Activated effector memory CD4-positive, alpha-beta T cell treated with anti-CD3 and anti-CD28 coated beads, Interleukin-2, amount 50 U/mL, for 16 hours (primary cell): Measurements from ENCODE around the gene PRICKLE2.

Experiments
- DNase-seq: peaks from one replicate; pipeline ENCODE4 v3.0.0-alpha.2; 2020

Gene PRICKLE2

GRCh38 chr3:64152676-64153466 lies 72.4 kb downstream of the PRICKLE2 start:
- no peak for DNase-seq

GRCh38 chr3:64152086-64152485 lies 73.2 kb downstream of the PRICKLE2 start:
- no peak for DNase-seq

DNA sequence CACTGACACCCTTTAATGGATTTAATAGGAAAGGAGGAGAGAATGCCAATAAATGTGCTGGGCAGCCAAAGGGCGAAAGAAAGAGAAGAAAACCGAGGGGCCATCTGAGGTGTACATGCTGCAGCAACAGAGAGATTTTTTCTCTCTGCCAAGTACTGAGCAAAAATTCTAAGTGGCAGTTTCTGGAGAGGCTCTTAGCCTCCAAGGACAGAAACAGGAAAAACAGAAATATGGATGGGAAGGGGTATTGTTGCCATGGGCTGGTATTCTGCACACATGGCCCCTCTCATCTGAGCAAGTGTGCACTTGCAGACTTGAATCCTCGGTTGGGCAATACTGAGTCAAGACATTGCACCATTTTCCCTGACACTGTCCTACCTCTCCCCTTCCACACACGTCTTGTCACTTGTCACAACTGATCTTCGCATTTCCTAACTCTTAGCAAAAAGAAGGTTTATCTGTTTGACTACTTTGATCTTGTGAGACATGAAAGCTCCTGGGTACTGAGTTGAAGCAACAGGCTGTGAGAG lies 73.9 kb downstream of the PRICKLE2 start:
- no peak for DNase-seq

DNA sequence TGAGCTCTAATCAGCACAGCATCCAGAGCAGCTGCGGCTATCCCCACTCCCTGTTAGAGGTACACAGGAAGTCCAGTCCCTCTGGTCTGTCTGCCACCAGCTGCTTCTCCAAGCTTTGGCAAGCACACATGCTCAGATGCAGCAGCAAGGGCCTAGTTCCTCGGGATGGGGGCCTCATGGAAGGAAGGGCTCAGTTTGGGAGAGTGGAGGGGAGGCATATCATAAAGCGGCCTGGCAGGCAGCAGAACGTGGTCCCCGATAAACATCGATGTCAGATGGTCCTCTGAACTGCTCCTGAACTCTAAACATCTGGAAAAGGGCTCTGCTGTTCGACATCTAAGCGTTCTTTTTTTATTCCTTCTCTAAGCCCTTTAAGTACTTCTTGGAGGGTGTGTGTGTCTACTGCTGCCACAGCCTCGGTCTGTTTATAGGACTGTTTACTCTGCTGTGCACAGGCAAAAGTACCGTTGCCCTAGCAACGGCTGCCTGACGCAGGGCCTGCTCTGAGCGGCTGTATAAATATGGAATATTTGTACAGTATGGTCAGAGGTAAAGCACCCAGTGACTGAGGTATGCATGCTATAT lies 74.6 kb downstream of the PRICKLE2 start:
- no peak for DNase-seq

DNA sequence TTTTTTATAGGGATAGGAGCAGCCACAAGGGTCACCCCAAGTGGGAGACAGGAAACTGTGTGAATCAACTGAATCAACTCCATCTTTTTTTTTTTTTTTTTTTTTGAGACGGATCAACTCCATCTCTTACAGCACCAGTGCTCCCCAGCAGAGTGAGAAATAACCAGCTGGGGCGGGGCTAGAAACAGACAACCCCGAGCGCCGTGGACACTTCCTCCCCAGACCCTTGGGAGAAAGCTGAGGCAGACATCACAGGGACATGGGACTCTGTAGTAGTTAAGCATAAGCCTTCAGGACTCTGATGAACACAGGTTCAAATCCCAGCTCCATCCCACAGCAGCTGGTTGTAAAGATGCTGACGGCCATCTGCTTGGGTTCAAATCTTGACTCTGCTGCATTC lies 75.4 kb downstream of the PRICKLE2 start:
- no peak for DNase-seq

DNA sequence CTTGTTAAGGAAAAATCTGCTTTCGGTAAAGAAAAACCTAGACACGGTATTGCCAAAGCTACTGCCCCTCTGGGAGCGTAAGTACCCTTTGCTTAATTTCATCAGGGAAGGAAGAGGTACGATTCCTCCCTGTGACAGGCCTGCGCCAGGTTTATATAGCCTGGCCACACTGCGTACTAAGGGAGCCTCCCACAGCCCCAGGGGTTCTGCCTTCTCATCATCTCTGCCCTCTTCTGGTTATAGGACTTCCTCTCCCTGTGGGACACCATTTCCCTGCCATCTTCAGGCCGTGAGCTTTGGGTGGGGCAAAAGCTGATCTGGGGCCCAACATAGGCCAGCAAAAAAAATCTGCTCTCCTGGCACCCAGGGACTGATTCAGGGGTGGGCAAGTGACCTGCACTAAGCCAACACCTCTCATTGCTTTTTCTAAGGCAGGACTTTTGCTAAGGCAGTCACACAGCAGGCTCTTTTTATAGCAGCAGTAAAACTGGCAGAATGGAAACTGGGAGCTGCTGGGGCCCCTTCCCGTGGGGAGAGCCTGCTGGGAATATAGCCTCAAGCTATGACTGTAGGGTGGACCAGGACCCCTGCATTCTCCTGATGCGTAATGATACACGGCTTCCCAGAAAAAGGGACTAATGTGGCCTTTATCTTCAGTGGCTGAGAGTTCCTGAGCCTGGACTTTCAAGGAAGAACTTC lies 76.2 kb downstream of the PRICKLE2 start:
- DNase-seq, result no peak

GRCh38 chr3:64147211-64147610 lies 78.1 kb downstream of the PRICKLE2 start:
- DNase-seq, result no peak

DNA sequence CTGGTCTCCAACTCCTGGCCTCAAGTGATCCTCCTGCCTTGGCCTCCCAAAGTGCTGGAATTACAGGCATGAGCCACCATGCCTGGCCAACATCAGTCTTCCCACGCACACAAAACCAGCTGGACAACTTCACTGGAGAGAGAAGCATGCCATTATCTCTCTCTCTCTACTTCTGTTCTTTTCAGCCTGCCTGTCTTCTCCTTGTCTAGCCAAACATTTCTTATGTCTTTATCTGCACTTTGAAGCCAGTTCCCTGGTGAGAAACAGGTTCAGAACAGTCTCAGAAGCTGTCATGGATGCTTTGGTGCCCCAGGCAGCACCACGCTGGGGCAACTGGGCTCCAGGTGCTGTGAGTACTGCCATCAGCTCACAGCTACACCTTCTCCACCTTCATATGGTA lies 79.8 kb downstream of the PRICKLE2 start:
- no peak for DNase-seq

GRCh38 chr3:64144241-64144900 lies 80.9 kb downstream of the PRICKLE2 start:
- no peak for DNase-seq

DNA sequence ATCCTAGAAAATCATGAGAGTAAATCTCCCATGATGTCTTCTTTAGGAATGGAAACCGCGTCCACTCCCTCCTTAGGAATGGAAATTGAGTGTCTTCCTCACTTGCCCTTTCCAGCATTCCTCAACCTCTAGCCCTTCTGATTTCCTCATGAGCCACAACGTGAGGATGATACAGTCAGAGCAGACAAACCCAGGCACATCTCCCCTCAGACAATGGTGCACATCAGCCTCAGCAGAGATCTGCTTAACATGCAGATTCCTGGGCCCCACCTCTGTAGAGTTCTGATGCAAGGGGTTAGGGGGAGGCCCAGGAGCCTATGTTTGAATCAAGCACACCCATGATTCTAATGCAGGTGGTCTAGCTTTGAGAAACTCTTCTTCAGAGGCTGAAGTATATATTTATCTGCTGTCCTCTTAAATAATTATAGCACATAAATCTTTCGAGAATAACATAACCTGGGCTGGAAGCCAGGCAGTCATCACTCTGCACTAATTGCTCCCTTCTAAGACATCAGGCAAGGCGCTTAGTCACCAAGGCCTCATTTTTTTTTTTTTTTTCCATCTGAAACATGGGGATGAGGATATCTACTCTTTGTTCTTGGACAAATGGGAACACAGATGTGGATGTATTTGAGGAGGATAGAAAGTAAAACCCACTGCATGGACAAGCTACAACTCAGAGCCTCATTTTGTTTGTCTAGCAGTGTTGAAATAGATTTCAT lies 81.7 kb downstream of the PRICKLE2 start:
- DNase-seq, result no peak

GRCh38 chr3:64141476-64141875 lies 83.8 kb downstream of the PRICKLE2 start:
- no peak for DNase-seq

GRCh38 chr3:64140651-64141050 lies 84.6 kb downstream of the PRICKLE2 start:
- DNase-seq, result no peak

DNA sequence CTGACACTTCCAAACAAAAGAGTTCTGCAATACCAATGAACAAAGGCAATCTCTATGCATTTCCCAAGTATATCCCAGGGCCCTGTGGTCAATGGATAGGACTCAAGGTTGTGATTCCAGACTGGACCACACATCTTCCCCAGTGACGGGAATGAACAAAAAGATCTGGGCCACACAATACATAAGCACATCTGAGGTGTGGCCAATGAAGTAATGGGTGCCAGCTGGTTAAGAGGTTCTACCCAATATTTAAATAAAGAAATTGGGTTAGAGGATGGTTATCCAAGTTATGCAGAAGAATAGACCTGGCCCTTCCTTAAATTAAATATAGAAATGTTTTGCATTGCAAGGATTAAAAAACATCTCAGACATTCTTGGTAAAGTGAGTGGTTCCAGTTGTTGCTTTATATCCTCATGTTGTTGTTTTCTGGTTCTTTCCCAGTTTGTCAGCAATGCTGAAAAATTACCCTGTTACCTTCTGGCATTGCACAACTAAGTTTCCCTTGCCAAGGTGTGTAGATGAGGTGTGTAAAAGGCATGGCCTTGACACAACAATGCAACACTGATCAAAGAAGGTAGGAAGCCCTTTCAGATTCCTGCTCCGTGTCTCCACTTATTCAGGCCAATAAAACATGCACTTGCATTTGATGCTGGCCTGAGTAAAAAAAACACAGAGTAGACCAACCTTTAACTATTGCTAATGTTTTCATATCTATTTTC lies 86.5 kb downstream of the PRICKLE2 start:
- DNase-seq, result no peak

DNA sequence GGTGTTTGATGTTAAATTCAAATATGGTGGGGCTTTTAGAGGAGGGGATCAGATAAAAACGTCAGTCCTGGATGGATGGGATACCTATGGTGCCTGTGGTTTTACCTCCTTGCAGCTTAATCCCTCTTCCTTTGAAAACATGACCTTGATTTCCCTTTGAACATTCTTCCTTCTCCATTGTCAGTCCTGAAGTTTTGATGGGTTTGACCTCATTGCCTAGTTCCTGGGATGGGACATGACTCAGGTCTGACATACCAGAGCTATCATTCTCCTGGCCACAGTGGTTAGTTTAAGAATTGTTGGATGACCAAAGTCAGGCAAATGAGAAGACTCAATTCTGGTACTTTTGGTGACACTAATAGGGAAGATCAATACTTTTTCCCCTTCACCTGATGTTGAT lies 87.2 kb downstream of the PRICKLE2 start:
- no peak for DNase-seq

- no peak for DNase-seq
Measured at GRCh38 chr3:64134882-64135281, 90.4 kb downstream of the PRICKLE2 start.

DNA sequence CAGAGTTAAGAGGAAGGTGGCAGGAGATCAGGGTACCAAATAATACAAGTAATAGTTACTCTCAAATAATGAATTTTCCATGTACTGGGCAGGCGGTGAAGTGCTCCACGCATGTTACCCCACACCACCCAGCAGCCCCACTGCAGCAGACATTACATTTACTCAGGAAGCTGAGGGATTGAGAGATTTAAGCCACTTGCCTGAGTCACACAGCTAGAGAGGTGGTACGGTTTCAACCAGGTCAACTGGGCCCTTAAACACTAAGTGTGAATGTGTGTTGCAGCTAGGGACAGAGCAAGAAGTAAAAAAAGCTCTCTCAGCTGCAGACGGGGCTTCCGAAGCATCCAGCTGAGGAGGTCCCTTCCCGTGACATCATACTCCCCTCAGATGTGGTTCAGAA lies 91.3 kb downstream of the PRICKLE2 start:
- no peak for DNase-seq

- DNase-seq, result no peak
Measured at GRCh38 chr3:64133272-64133671, 92.0 kb downstream of the PRICKLE2 start.

DNA sequence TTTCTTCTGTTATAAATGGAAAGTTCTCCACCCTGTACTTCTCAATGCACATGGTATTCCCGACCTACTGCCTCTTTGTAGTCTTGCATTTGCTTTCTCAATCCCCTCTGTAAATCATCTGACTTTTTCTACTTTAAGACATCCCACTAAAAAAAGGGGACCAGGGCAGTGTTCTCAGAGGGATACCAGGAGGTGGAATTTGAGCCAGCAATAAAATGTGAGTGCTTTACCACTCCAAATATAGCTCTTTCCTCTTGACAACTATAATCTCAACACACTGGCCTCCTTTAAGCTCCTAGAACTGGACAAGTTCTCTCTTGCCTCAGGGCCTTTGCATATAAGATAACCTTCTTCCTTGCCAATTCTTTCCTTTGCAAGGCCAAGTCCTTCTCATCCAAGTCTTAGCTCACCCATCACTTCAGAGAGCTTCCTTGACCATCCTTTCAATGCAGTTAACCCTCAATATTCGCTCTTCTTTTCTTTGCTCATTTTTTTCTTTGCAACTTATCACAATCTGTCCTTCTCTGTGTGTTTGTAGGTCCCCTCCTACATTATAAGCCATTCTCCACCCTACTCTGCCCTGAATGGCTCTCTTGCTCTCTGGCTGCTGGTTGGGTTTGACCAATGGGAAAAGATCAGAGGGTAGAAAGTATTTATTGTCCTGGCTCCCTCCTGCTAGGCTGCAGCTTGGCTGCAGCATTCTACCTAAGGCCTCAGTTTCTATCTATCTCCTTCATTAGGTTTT lies 93.4 kb downstream of the PRICKLE2 start:
- no peak for DNase-seq

GRCh38 chr3:64130436-64130835 lies 94.8 kb downstream of the PRICKLE2 start:
- DNase-seq, result no peak

DNA sequence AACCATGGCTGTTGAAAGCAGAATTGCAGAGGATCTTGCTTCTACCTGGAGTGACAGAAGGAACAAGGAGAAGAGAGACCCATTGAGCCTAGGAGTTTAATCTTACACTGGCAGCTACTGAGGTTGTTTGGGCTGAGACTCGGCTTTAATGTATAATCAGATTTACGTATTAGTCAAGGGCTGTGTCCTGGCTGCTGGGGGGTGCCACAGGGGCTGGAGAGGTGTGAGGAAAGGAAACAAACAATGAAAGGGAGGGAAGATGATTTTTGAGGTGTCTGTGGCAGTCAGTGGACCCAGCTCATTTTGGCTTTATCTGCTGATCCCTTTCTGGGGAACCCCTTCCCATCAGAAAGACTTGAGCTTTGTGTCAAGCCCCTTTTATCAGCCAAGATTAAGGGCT lies 95.7 kb downstream of the PRICKLE2 start:
- no peak for DNase-seq

DNA sequence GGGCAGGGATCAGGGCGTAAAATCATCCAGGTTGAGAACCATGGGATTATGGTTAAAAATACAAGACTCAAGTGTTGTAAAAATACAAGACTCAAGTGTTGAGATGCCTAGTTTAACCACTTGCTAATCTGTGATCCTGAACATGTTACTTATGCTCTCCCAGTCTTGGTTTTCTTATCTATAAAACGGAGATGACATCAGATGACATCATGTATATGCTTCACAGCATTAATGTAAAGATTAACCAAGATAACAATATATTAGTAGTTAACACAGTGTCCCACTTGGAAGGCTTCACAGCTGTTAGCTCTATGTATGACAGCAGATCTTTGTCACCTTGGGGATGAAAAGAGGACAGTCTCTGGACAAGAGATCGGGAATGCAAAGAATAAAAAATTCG lies 96.2 kb downstream of the PRICKLE2 start:
- no peak for DNase-seq
